Prostate gland (tissue), 2 donors: Measurements from ENCODE around the gene WDR3. TPM values are rescaled to one million over a fixed set of nuclear protein-coding genes. Genes with fewer than 3 reads are reported as not detected.

Source experiments
- DNase-seq: peaks from one replicate; pipeline ENCODE4 v3.0.0-alpha.2; 2019; ENCODE audit warnings: low spot score
- H3K27ac ChIP-seq, 2 donors: fragments of 200-600 bp; sonication (generic); 2 replicates each; pipeline ENCODE4 v1.5.1; 2017 to 2019
- H3K27me3 ChIP-seq: fragments of 200-600 bp; sonication (generic); replicated peaks from 2 replicates; pipeline ENCODE4 v1.5.1; 2019; ENCODE audit not compliant: insufficient read depth
- H3K36me3 ChIP-seq, 2 donors: fragments of 200-600 bp; sonication (generic); 1 replicate in 1 of 2; 2 replicates in 1 of 2; pipeline versions ENCODE4 v1.5.1 to v1.8.1; 2017 to 2019
- H3K4me1 ChIP-seq: fragments of 200-600 bp; sonication (generic); replicated peaks from 2 replicates; pipeline ENCODE4 v1.5.1; 2019
- H3K4me3 ChIP-seq, 2 donors: fragments of 200-600 bp; sonication (generic); 2 replicates each; pipeline ENCODE4 v1.5.1; 2017 to 2019
- H3K9me3 ChIP-seq: fragments of 200-600 bp; sonication (generic); 2 replicates; pipeline ENCODE4 v1.5.1; 2017
- POLR2A ChIP-seq: fragments of 450-650 bp; IDR thresholded peaks from one replicate; pipeline ENCODE4 v1.6.1; 2016; ENCODE audit warnings: antibody characterized with exemption, mild to moderate bottlenecking
- POLR2AphosphoS5 ChIP-seq: sonication (generic); formaldehyde crosslinking; IDR thresholded peaks from one replicate; pipeline ENCODE4 v1.6.1; 2017; ENCODE audit warnings: antibody characterized with exemption
- WGBS: methylation state at CpG from one replicate; pipeline ENCODE4 v1.1.5; 2018; 5-methylcytosine and 5-hydroxymethylcytosine counted together
- intact Hi-C: fragments of 100-400 bp; cut with DNase I; formaldehyde crosslinking; loops from one replicate; pipeline ENCODE4 v1.14.2; 2022
- total RNA-seq, 2 donors: library from RNA; depleted of rRNA; stranded (reverse); fragments of >200 nt; gene quantifications; one replicate each; pipeline ENCODE4 v1.1.0, GENCODE V29; 2016
- TF ChIP-seq, protein P1 (sequence below), 4 experiments: fragments of 200-600 bp in 2 of 4; fragments of 450-650 bp in 2 of 4; sonication (generic) in 2 of 4; IDR thresholded peaks; 1 replicate in 3 of 4; 2 replicates in 1 of 4; pipeline ENCODE4 v1.5.1; 2016 to 2019; ENCODE audit warnings: antibody characterized with exemption in 4 of 4, mild to moderate bottlenecking in 2 of 4, moderate library complexity in 2 of 4

WDR3 gene
- total RNA-seq: 10 to 100 TPM; 15.6 to 20.6 TPM

DNA sequence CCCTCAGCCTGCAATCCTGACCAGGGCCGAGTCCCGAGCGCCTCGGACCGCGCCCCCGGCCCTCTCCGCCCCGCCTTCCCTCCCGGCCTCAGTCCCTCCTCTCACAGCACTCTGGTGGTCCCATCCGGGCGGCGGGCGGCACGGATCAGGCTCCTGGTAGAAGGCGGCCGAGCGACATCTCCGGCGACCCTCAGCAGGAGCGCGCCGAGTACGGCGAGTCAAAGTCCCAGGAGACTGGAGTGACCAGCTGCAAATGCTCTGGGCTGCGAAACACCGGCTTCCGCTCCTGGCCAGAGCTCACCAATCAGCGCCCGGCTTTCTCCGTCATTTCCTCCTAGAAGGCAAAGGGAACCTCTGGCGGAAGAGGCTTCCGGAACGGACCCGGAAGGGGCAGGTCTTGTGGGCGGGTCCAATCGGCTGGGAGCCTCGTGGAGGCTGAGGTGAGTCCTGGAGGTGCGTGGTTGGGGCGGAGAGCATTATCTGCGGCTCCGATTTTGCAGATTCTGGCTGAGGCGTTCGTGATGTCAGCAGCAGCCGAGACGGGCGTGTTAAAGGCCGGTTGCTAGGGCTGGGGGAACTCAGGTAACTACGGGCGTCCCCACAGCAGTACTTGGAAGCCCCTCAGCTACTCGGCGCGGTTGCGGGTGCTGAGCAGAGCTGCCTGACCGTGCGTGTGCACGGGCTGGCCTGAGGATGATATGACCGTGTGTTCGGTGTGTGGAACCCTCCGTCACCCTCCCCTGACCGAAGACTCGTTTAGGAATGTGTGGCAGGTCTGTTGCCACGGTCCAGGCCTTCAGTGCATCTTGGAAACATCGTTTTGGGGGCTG lies at the start of gene WDR3, which contains the start of gene GDAP2:
Gene WDR3, plus strand, starts transcription at position 397 of the 830 bp plus-strand sequence. CDS start 3,581 bp downstream, outside the sequence.
Gene GDAP2, minus strand, starts transcription at position 279 of the 830 bp plus-strand sequence. CDS start 9,264 bp downstream, outside the sequence.
- H3K4me1 ChIP-seq: no peaks in the 10 kb centered on the region
- H3K36me3 ChIP-seq: no peaks in the 10 kb centered on the region
- intact Hi-C loops: no loop called here
- under 1% methylated on average over 64 of the region's 64 CpGs for WGBS
- peak within 1 kb of the TSS; percentile 75 to 80 for H3K27ac ChIP-seq
- peak; percentile 97 for DNase-seq
- H3K27me3 ChIP-seq: no peaks in the 10 kb centered on the region
- TF ChIP-seq, protein P1, sequence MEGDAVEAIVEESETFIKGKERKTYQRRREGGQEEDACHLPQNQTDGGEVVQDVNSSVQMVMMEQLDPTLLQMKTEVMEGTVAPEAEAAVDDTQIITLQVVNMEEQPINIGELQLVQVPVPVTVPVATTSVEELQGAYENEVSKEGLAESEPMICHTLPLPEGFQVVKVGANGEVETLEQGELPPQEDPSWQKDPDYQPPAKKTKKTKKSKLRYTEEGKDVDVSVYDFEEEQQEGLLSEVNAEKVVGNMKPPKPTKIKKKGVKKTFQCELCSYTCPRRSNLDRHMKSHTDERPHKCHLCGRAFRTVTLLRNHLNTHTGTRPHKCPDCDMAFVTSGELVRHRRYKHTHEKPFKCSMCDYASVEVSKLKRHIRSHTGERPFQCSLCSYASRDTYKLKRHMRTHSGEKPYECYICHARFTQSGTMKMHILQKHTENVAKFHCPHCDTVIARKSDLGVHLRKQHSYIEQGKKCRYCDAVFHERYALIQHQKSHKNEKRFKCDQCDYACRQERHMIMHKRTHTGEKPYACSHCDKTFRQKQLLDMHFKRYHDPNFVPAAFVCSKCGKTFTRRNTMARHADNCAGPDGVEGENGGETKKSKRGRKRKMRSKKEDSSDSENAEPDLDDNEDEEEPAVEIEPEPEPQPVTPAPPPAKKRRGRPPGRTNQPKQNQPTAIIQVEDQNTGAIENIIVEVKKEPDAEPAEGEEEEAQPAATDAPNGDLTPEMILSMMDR (IDR thresholded peaks at IDR 0.05): no peak
- TF ChIP-seq POLR2AphosphoS5: peak; percentile 96
- TF ChIP-seq POLR2A: peak; percentile 59
- H3K9me3 ChIP-seq: no peaks in the 10 kb centered on the region
- H3K4me3 ChIP-seq: peak within 1 kb of the TSS; percentile 69 to 88

DNA sequence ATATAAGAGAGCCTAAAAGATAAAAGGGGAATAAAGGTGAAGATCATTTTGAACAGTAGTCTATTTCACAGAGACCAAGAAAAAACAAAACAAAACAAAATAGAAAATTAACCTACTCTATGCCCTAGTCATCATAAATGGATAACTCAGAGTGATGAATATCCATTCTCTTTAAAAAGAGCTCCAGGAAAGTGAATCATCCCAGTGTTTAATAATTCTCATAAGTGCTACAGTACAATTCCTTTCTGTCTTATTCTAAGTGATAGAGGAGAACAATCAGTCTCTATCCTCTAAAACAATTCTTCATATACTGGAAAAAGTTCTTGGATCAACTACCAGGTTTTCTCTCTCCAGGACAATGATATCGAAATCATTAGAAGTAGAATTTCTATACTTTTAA lies 45.9 kb upstream of the WDR3 start:
- no peak for DNase-seq
- Histone ChIP-seq H3K27me3 (no peaks in the 10 kb centered on the region), H3K9me3 (no peaks in the 10 kb centered on the region), H3K36me3 (no peaks in the 10 kb centered on the region), H3K4me3 (no peak overlapping the region), H3K4me1 (no peaks in the 10 kb centered on the region), H3K27ac (no peak overlapping the region)
- intact Hi-C loops: no loop called here
- TF ChIP-seq POLR2AphosphoS5 (no peak), POLR2A (no peak)
- TF ChIP-seq, protein P1 (IDR thresholded peaks at IDR 0.05): no peak
- WGBS: 98% methylated on average over 1 of the region's 1 CpG

GRCh38 chr1:117886101-117886795 lies 43.3 kb upstream of the WDR3 start:
- H3K27me3 ChIP-seq: no peaks in the 10 kb centered on the region
- TF ChIP-seq POLR2A (no peak), POLR2AphosphoS5 (no peak)
- TF ChIP-seq, protein P1 (IDR thresholded peaks at IDR 0.05): no peak
- H3K9me3 ChIP-seq: no peaks in the 10 kb centered on the region
- H3K4me1 ChIP-seq: no peaks in the 10 kb centered on the region
- H3K27ac ChIP-seq: no peak overlapping the region
- H3K4me3 ChIP-seq: no peak overlapping the region
- H3K36me3 ChIP-seq: no peaks in the 10 kb centered on the region
- intact Hi-C loops: no loop called here
- DNase-seq: no peak
- WGBS: 93% methylated on average over 2 of the region's 2 CpGs

GRCh38 chr1:117890452-117890851 lies 39.1 kb upstream of the WDR3 start:
- H3K27me3 ChIP-seq: no peaks in the 10 kb centered on the region
- DNase-seq: no peak
- H3K4me3 ChIP-seq: no peak overlapping the region
- 92% methylated on average over 2 of the region's 2 CpGs for WGBS
- no peaks in the 10 kb centered on the region for H3K4me1 ChIP-seq
- intact Hi-C loops: loop anchor here (5.0 kb wide), 1 partner anchor 358 kb away; no protein-coding TSS in a partner anchor
- no peak overlapping the region for H3K27ac ChIP-seq
- no peaks in the 10 kb centered on the region for H3K9me3 ChIP-seq
- TF ChIP-seq, protein P1 (IDR thresholded peaks at IDR 0.05): no peak
- TF ChIP-seq POLR2A (no peak), POLR2AphosphoS5 (no peak)
- no peaks in the 10 kb centered on the region for H3K36me3 ChIP-seq
